ENCODE results near the gene ZNF592.

DNA sequence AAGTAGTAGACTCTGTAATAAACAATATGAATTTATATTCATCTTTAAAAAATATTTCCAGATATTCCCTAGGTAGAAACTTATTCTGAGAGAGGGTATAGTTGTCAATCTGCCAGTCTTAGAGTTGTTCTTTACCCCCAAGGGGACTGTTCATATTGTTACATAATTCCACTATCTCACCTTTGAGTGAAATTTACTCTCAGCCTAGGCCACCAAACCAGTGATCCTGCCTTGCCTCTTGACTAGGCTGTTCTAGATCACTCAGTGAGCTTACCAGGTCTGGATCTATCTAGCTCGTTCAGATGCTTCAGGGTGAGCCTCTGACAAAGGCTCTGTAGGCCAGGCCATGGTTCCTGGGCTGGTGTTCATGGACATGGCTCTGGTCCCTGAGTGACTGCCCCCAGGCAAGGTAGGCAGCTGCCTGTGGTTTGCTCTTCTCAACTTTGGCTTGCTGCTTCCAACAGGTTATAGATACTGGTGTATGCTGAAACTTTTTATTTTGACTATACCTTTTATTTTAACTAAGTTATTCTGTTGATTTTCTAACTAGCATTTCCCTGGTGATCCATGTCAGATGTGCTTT lies 27.6 kb downstream of the ZNF592 start:
- no peak for TF ChIP-seq POLR2AphosphoS5 (IDR thresholded peaks at IDR 0.05)
- no peak for TF ChIP-seq POLR2A (IDR thresholded peaks at IDR 0.05)
